Endothelial cell of umbilical vein (primary cell): ENCODE results near the gene TBC1D9. TPM values are rescaled to one million over a fixed set of nuclear protein-coding genes. Genes with fewer than 3 reads are reported as not detected.

Experiments
- BruUV-seq: library from RNA; stranded (reverse); fragments of 400-500 nt; replicated peaks from 2 replicates; lab custom pipeline; 2021; lab: Mats Ljungman, UMichigan
- CTCF ChIA-PET: fragments of 300-600, 350-600 bp; sonication (Branson Sonifier 250); formaldehyde crosslinking; loops from one replicate; lab custom pipeline; 2021; ENCODE audit warnings: antibody characterized with exemption, inconsistent platforms; lab: Charles Lee
- POLR2A ChIA-PET: fragments of 300-600, 350-600 bp; sonication (Branson Sonifier 250); formaldehyde crosslinking; loops from one replicate; lab custom pipeline; 2021; ENCODE audit warnings: antibody characterized with exemption, inconsistent platforms; lab: Charles Lee
- DNase-seq: peaks from one replicate; pipeline ENCODE4 v3.0.0-alpha.2; 2011; ENCODE audit warnings: low read depth, low spot score
- FAIRE-seq: peaks from 2 replicates; lab custom pipeline; 2011; peaks lifted over from hg19 to GRCh38; lab: Jason Lieb, UNC
- H2AFZ ChIP-seq: 2 replicates; pipeline ENCODE4 v1.6.0; 2012; ENCODE audit warnings: low read depth, low read length, control low read depth, inconsistent platforms
- H3K27ac ChIP-seq: 2 replicates; pipeline ENCODE4 v1.5.1; 2011; ENCODE audit warnings: low read depth, mild to moderate bottlenecking, control low read depth, low read length, moderate library complexity; ENCODE audit not compliant: insufficient read depth
- H3K27me3 ChIP-seq, 2 experiments: 2 replicates each; pipeline versions ENCODE4 v1.6.0 to v1.6.1; 2011; ENCODE audit warnings: low read length in 2 of 2, mixed read lengths in 1 of 2; ENCODE audit not compliant: control insufficient read depth in 2 of 2, insufficient read depth in 2 of 2
- H3K36me3 ChIP-seq, 2 experiments: 2 replicates in 1 of 2; 3 replicates in 1 of 2; pipeline ENCODE4 v1.5.1; 2011; ENCODE audit warnings: low read length in 2 of 2, mild to moderate bottlenecking in 1 of 2, moderate library complexity in 1 of 2; ENCODE audit not compliant: control insufficient read depth in 2 of 2, insufficient read depth in 2 of 2; ENCODE audit errors: extremely low read depth in 1 of 2
- H3K4me1 ChIP-seq: 3 replicates; pipeline ENCODE4 v1.5.1; 2011; ENCODE audit warnings: mild to moderate bottlenecking, low read length; ENCODE audit not compliant: control insufficient read depth, insufficient read depth; ENCODE audit errors: extremely low read depth
- H3K4me2 ChIP-seq: 2 replicates; pipeline ENCODE4 v1.6.1; 2011; ENCODE audit warnings: low read length, control low read depth, mixed read lengths; ENCODE audit not compliant: insufficient read depth
- H3K4me3 ChIP-seq, 3 experiments: fragments of 200-600 bp in 1 of 3; sonication (generic), shearing (Covaris generic) in 1 of 3; replicated peaks in 1 of 3; 2 replicates each; pipeline ENCODE4 v1.5.1; 2011 to 2016; ENCODE audit warnings: control low read depth in 3 of 3, low read length in 3 of 3, mild to moderate bottlenecking in 2 of 3, inconsistent platforms in 1 of 3, low read depth in 1 of 3, moderate library complexity in 1 of 3; ENCODE audit not compliant: insufficient read depth in 1 of 3
- H3K79me2 ChIP-seq: 2 replicates; pipeline ENCODE4 v1.6.0; 2012; ENCODE audit warnings: low read length, inconsistent platforms; ENCODE audit not compliant: control insufficient read depth, insufficient read depth
- H3K9ac ChIP-seq: replicated peaks from 2 replicates; pipeline ENCODE3; 2011; ENCODE audit warnings: low read length, control low read depth; ENCODE audit not compliant: insufficient read depth; ENCODE audit errors: extremely low read depth
- H3K9me1 ChIP-seq: replicated peaks from 3 replicates; pipeline ENCODE4 v1.6.0; 2011; ENCODE audit warnings: mild to moderate bottlenecking, low read length; ENCODE audit not compliant: control insufficient read depth, insufficient read depth; ENCODE audit errors: extremely low read depth
- H3K9me3 ChIP-seq: replicated peaks from 2 replicates; pipeline ENCODE4 v1.5.1; 2012; ENCODE audit warnings: low read length, inconsistent platforms; ENCODE audit not compliant: control insufficient read depth, insufficient read depth
- H4K20me1 ChIP-seq: replicated peaks from 2 replicates; pipeline ENCODE3; 2011; ENCODE audit warnings: mild to moderate bottlenecking, low read length; ENCODE audit not compliant: control insufficient read depth, insufficient read depth; ENCODE audit errors: extremely low read depth
- CTCF ChIP-seq, 2 donors: IDR thresholded peaks; 1 replicate in 1 of 2; 2 replicates in 1 of 2; pipeline ENCODE4 v1.5.1; 2011; ENCODE audit warnings: low read length in 2 of 2, mild to moderate bottlenecking in 2 of 2, moderate library complexity in 2 of 2, control low read depth in 1 of 2, inconsistent platforms in 1 of 2, low read depth in 1 of 2; ENCODE audit not compliant: insufficient read depth in 1 of 2; ENCODE audit errors: extremely low read depth in 1 of 2
- EZH2 ChIP-seq: IDR thresholded peaks from 2 replicates; pipeline ENCODE4 v1.6.1; 2012; ENCODE audit warnings: borderline replicate concordance, low read depth, mild to moderate bottlenecking, moderate library complexity, low read length, inconsistent platforms; ENCODE audit not compliant: severe bottlenecking
- FOS ChIP-seq: IDR thresholded peaks from 2 replicates; pipeline ENCODE4 v1.6.1; 2011; ENCODE audit warnings: mild to moderate bottlenecking, low read length, moderate library complexity, borderline replicate concordance; ENCODE audit not compliant: insufficient read depth
- GATA2 ChIP-seq: IDR thresholded peaks from 2 replicates; pipeline ENCODE4 v1.7.0; 2011; ENCODE audit warnings: low read depth, mild to moderate bottlenecking, moderate library complexity, mixed read lengths, low read length; ENCODE audit not compliant: insufficient read length, insufficient read depth
- JUN ChIP-seq: IDR thresholded peaks from 2 replicates; pipeline ENCODE4 v1.6.1; 2011; ENCODE audit warnings: borderline replicate concordance, low read depth; ENCODE audit not compliant: insufficient read length, insufficient read depth
- MAX ChIP-seq: IDR thresholded peaks from 2 replicates; pipeline ENCODE4 v1.6.1; 2011; ENCODE audit not compliant: insufficient read depth, insufficient read length
- MYC ChIP-seq: IDR thresholded peaks from one replicate; pipeline ENCODE4 v1.6.1; 2011; ENCODE audit warnings: mild to moderate bottlenecking, low read depth, low read length
- POLR2A ChIP-seq: IDR thresholded peaks from 2 replicates; pipeline ENCODE4 v1.6.1; 2012; ENCODE audit warnings: low read depth, mild to moderate bottlenecking, control low read depth, low read length
- POLR2AphosphoS5 ChIP-seq: IDR thresholded peaks from 2 replicates; pipeline ENCODE4 v1.6.1; 2012; ENCODE audit warnings: low read depth, mild to moderate bottlenecking, control low read depth, low read length, moderate library complexity; ENCODE audit not compliant: insufficient read depth
- dilution Hi-C: fragments of 300-500 bp; cut with MboI; formaldehyde crosslinking; loops from one replicate; pipeline ENCODE4 v1.15.0; 2019; ENCODE audit warnings: low sequenced_read_pairs; ENCODE audit not compliant: extremely low pct_ligation_motif_present
- intact Hi-C: fragments of 100-400 bp; cut with micrococcal nuclease; formaldehyde crosslinking; loops from one replicate; pipeline ENCODE4 v1.10.0; 2022
- polyA plus RNA-seq, 4 experiments: library from polyadenylated mRNA; depleted of rRNA in 3 of 4; stranded (reverse) in 3 of 4; unstranded in 1 of 4; fragments of >200 nt; gene quantifications; 2 replicates each; pipeline versions ENCODE4 v1.2.1 to v1.2.3, GENCODE V29; 2011 to 2012; ENCODE audit warnings: missing spikeins in 1 of 4
- total RNA-seq: library from RNA; stranded (reverse); gene quantifications from 2 replicates; pipeline ENCODE4 v1.2.3, GENCODE V29; 2021

TBC1D9 gene
- total and polyA plus RNA-seq, 2 donors (not counting 3 experiments of a cell fraction or from before 2014, with no cell fraction given) = 21.7 to 45.3 TPM

DNA sequence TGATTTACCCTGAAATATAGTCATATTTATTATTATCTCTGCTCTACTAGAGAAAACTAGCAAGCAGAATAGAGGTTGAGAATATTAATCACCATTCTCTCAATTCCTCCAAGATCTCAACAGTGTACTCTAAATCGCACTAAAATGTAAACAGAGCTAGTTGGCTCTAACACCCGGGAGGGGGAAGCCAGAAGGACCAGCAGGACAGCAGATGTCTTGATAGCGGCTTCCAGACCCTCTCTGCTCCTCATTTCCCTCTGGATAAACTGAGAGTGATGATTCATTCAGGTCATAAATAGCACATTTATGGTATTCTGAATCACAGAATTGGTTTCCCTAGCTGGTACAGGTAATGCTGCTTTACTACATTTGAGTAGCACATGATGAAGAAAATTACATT lies 82.5 kb downstream of the TBC1D9 start:
- BruUV-seq = no TSS peak

More for the DNA sequence above, 82.5 kb downstream of the TBC1D9 start:
- dilution Hi-C loops (no loop called here), intact Hi-C loops (no loop called here)
- Histone ChIP-seq H3K27me3 (no peaks in the 10 kb centered on the region), H3K9ac (no peak overlapping the region), H3K4me1 (peaks cover 3% of the 10 kb centered on the region), H3K27ac (no peak overlapping the region), H3K9me1 (no peaks in the 10 kb centered on the region), H3K79me2 (no peaks in the 10 kb centered on the region), H2AFZ (no peak overlapping the region), H3K9me3 (no peaks in the 10 kb centered on the region), H3K4me2 (no peak overlapping the region), H4K20me1 (no peaks in the 10 kb centered on the region), H3K4me3 (no peak overlapping the region), H3K36me3 (peaks cover 16 to 21% of the 10 kb centered on the region in 2 experiments)
- FAIRE-seq = no peak
- CTCF ChIA-PET = interaction anchor here (0.9 to 1.3 kb wide), 2 partner anchors 15 to 70 kb away, joined by 3 to 4 read pairs; no protein-coding TSS in a partner anchor
- no peak for DNase-seq
- TF ChIP-seq POLR2AphosphoS5 = no peak
- no peak for TF ChIP-seq CTCF (IDR thresholded peaks at IDR 0.05; ENCODE audit: extremely low read depth in 1 of 2, insufficient read depth in 1 of 2, low read depth in 1 of 2, low read length in 2 of 2)
- no peak for TF ChIP-seq EZH2
- TF ChIP-seq GATA2 = no peak
- TF ChIP-seq MAX = no peak
- TF ChIP-seq MYC = no peak
- TF ChIP-seq POLR2A = no peak
- no peak for TF ChIP-seq JUN
- TF ChIP-seq FOS = no peak
- POLR2A ChIA-PET = interaction anchor here (0.6 kb wide), 1 partner anchor 128 kb away, joined by 3 read pairs; no protein-coding TSS in a partner anchor
